Measurements from ENCODE around the gene EIF4G1.

EIF4G1 gene

GRCh38 chr3:184306341-184306972 lies 7.9 kb upstream of the EIF4G1 start:
- no peaks in the 10 kb centered on the region for H3K4me1 ChIP-seq (ENCODE audit: insufficient read depth, low read length, severe bottlenecking)
- no peaks in the 10 kb centered on the region for H3K9me3 ChIP-seq (ENCODE audit: low read length)
- H3K79me2 ChIP-seq (ENCODE audit: insufficient read depth, low read length): no peaks in the 10 kb centered on the region
- no peak overlapping the region for H3K27ac ChIP-seq (ENCODE audit: low read depth, low read length, poor library complexity, severe bottlenecking)
- no peaks in the 10 kb centered on the region for H3K27me3 ChIP-seq (ENCODE audit: insufficient read depth, low read length)
- H3K9ac ChIP-seq (ENCODE audit: low read length): no peak overlapping the region
- H3K4me2 ChIP-seq (ENCODE audit: low read length): no peak overlapping the region
- peaks cover 84% of the 10 kb centered on the region for H3K36me3 ChIP-seq (ENCODE audit: insufficient read depth, low read length)
- 0 out of 2 replicates have a peak, but pooled peaks cover 3% of the 10 kb centered on the region for H3F3A ChIP-seq (ENCODE audit: insufficient read depth, low read length)
- no peak for TF ChIP-seq EZH2 (IDR thresholded peaks at IDR 0.05; ENCODE audit: borderline replicate concordance, low read length)
- TF ChIP-seq CTCF (IDR thresholded peaks at IDR 0.05; ENCODE audit: low read length): no peak
- H2AFZ ChIP-seq (ENCODE audit: low read length): no peak overlapping the region
- no peaks in the 10 kb centered on the region for H3K9me2 ChIP-seq (ENCODE audit: low read depth, low read length)
- H3K4me3 ChIP-seq (ENCODE audit: low read depth, low read length, poor library complexity, severe bottlenecking): no peak overlapping the region
- no peaks in the 10 kb centered on the region for H4K20me1 ChIP-seq (ENCODE audit: insufficient read depth, low read length)

- Histone ChIP-seq H3K27ac (ENCODE audit: low read depth, low read length, poor library complexity, severe bottlenecking) (no peak overlapping the region), H3K4me2 (ENCODE audit: low read length) (no peak overlapping the region), H3K36me3 (ENCODE audit: insufficient read depth, low read length) (peaks cover 70% of the 10 kb centered on the region), H3K9ac (ENCODE audit: low read length) (no peak overlapping the region), H3K27me3 (ENCODE audit: insufficient read depth, low read length) (no peaks in the 10 kb centered on the region), H2AFZ (ENCODE audit: low read length) (no peak overlapping the region), H3K9me2 (ENCODE audit: low read depth, low read length) (no peaks in the 10 kb centered on the region), H3K4me3 (ENCODE audit: low read depth, low read length, poor library complexity, severe bottlenecking) (no peak overlapping the region), H3K4me1 (ENCODE audit: insufficient read depth, low read length, severe bottlenecking) (no peaks in the 10 kb centered on the region), H3K9me3 (ENCODE audit: low read length) (no peaks in the 10 kb centered on the region), H3K79me2 (ENCODE audit: insufficient read depth, low read length) (no peaks in the 10 kb centered on the region), H4K20me1 (ENCODE audit: insufficient read depth, low read length) (no peaks in the 10 kb centered on the region), H3F3A (ENCODE audit: insufficient read depth, low read length) (0 out of 2 replicates have a peak, but pooled peaks cover 4% of the 10 kb centered on the region)
- TF ChIP-seq EZH2 (IDR thresholded peaks at IDR 0.05; ENCODE audit: borderline replicate concordance, low read length): no peak
- TF ChIP-seq CTCF (IDR thresholded peaks at IDR 0.05; ENCODE audit: low read length): no peak
Observed at GRCh38 chr3:184307915-184308314, 6.5 kb upstream of the EIF4G1 start.

- Histone ChIP-seq H3K4me1 (ENCODE audit: insufficient read depth, low read length, severe bottlenecking) (peaks cover under 1% of the 10 kb centered on the region), H3K27me3 (ENCODE audit: insufficient read depth, low read length) (no peaks in the 10 kb centered on the region), H3F3A (ENCODE audit: insufficient read depth, low read length) (0 out of 2 replicates have a peak, but pooled peaks cover 4% of the 10 kb centered on the region), H3K27ac (ENCODE audit: low read depth, low read length, poor library complexity, severe bottlenecking) (no peak overlapping the region), H2AFZ (ENCODE audit: low read length) (no peak overlapping the region), H3K9ac (ENCODE audit: low read length) (no peak overlapping the region), H4K20me1 (ENCODE audit: insufficient read depth, low read length) (no peaks in the 10 kb centered on the region), H3K79me2 (ENCODE audit: insufficient read depth, low read length) (no peaks in the 10 kb centered on the region), H3K36me3 (ENCODE audit: insufficient read depth, low read length) (peaks cover 62% of the 10 kb centered on the region), H3K4me3 (ENCODE audit: low read depth, low read length, poor library complexity, severe bottlenecking) (no peak overlapping the region), H3K9me2 (ENCODE audit: low read depth, low read length) (no peaks in the 10 kb centered on the region), H3K9me3 (ENCODE audit: low read length) (no peaks in the 10 kb centered on the region), H3K4me2 (ENCODE audit: low read length) (no peak overlapping the region)
- TF ChIP-seq EZH2 (IDR thresholded peaks at IDR 0.05; ENCODE audit: borderline replicate concordance, low read length) (no peak), CTCF (IDR thresholded peaks at IDR 0.05; ENCODE audit: low read length) (no peak)
Observed at GRCh38 chr3:184308744-184309143, 5.7 kb upstream of the EIF4G1 start.

Measured in OCI-LY1 (cell line).